Measurements from ENCODE around the gene MATN4.

DNA sequence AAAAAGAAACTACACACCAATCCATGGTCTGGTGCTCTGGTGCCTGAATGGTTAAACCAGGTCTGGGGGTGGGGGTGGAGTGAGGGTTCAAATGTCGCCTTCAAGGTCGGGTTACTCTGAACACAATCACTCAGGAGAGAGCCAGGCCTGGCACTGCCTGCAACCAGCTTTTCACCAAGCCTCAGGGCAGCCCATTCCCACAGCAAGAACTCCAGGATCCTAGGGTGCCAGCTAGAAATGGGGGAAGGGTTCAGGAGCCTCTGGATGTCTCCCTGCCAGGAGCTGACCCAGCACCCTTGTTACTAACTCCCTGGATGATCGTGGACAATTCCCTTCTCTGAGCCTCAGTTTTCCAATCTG, 33.5 kb upstream of the MATN4 start:
- TF ChIP-seq RELA (CRISPR knock-in tag; IDR thresholded peaks at IDR 0.05; ENCODE audit: borderline replicate concordance), result no peak
- no peak for TF ChIP-seq CBFB (CRISPR knock-in tag; IDR thresholded peaks at IDR 0.05; ENCODE audit: low read depth)
- no peak for TF ChIP-seq IRF2 (CRISPR knock-in tag; IDR thresholded peaks at IDR 0.05; ENCODE audit: borderline replicate concordance, low read depth)
- TF ChIP-seq, protein P1, sequence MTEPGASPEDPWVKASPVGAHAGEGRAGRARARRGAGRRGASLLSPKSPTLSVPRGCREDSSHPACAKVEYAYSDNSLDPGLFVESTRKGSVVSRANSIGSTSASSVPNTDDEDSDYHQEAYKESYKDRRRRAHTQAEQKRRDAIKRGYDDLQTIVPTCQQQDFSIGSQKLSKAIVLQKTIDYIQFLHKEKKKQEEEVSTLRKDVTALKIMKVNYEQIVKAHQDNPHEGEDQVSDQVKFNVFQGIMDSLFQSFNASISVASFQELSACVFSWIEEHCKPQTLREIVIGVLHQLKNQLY (CRISPR knock-in tag; IDR thresholded peaks at IDR 0.05), result no peak
- TF ChIP-seq, protein P2, sequence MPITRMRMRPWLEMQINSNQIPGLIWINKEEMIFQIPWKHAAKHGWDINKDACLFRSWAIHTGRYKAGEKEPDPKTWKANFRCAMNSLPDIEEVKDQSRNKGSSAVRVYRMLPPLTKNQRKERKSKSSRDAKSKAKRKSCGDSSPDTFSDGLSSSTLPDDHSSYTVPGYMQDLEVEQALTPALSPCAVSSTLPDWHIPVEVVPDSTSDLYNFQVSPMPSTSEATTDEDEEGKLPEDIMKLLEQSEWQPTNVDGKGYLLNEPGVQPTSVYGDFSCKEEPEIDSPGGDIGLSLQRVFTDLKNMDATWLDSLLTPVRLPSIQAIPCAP (CRISPR knock-in tag; IDR thresholded peaks at IDR 0.05), result no peak
- TF ChIP-seq FOXP1 (CRISPR knock-in tag; IDR thresholded peaks at IDR 0.05; ENCODE audit: borderline replicate concordance), result no peak
- no peak for TF ChIP-seq NFE2L1 (CRISPR knock-in tag; IDR thresholded peaks at IDR 0.05)
- TF ChIP-seq FOXK1 (CRISPR knock-in tag; IDR thresholded peaks at IDR 0.05), result no peak
- TF ChIP-seq, protein P3, sequence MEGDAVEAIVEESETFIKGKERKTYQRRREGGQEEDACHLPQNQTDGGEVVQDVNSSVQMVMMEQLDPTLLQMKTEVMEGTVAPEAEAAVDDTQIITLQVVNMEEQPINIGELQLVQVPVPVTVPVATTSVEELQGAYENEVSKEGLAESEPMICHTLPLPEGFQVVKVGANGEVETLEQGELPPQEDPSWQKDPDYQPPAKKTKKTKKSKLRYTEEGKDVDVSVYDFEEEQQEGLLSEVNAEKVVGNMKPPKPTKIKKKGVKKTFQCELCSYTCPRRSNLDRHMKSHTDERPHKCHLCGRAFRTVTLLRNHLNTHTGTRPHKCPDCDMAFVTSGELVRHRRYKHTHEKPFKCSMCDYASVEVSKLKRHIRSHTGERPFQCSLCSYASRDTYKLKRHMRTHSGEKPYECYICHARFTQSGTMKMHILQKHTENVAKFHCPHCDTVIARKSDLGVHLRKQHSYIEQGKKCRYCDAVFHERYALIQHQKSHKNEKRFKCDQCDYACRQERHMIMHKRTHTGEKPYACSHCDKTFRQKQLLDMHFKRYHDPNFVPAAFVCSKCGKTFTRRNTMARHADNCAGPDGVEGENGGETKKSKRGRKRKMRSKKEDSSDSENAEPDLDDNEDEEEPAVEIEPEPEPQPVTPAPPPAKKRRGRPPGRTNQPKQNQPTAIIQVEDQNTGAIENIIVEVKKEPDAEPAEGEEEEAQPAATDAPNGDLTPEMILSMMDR (IDR thresholded peaks at IDR 0.05), result no peak
- no peak for TF ChIP-seq TP53 (CRISPR knock-in tag; IDR thresholded peaks at IDR 0.05)
- TF ChIP-seq NR2C2 (CRISPR knock-in tag; IDR thresholded peaks at IDR 0.05), result no peak
- TF ChIP-seq NR3C1 (CRISPR knock-in tag; conservative IDR thresholded peaks at IDR 0.05; ENCODE audit: low read depth), result no peak

All from WTC11 (cell line).